OCI-LY1 (cell line): ENCODE data around the gene SDC1.

Experiments
- CTCF ChIP-seq: fragments of 200-600 bp; sonication (generic), shearing (Covaris generic); IDR thresholded peaks from 2 replicates; pipeline ENCODE4 v1.5.1; 2017; ENCODE audit warnings: mild to moderate bottlenecking, antibody characterized with exemption, low read length, moderate library complexity, mixed read lengths
- EZH2 ChIP-seq: fragments of 200-600 bp; sonication (generic), shearing (Covaris generic); IDR thresholded peaks from 2 replicates; pipeline ENCODE4 v1.8.0; 2017; ENCODE audit warnings: borderline replicate concordance, mixed run types, mild to moderate bottlenecking, antibody characterized with exemption, low read length, moderate library complexity, mixed read lengths

- TF ChIP-seq EZH2 (no peak), CTCF (no peak)
Observed at GRCh38 chr2:20210462-20210861, 14.5 kb downstream of the SDC1 start.
